ENCODE measurements around the gene COQ8B. TPM values are rescaled to one million over a fixed set of nuclear protein-coding genes. Genes with fewer than 3 reads are reported as not detected.

COQ8B gene
- total RNA-seq, 1 donor from 2014 or later, result 58.6 TPM

GRCh38 chr19:40701758-40702157 lies 14.9 kb downstream of the COQ8B start:
- no peak for TF ChIP-seq CTCF (IDR thresholded peaks at IDR 0.05; ENCODE audit: unreplicated experiment)
- peaks cover 20% of the 10 kb centered on the region for H3K36me3 Mint-ChIP-seq (ENCODE audit: insufficient read depth)
- DNase-seq (ENCODE audit: low spot score, unreplicated experiment), result no peak
- H3K27ac Mint-ChIP-seq, result no peak overlapping the region
- H3K9me3 Mint-ChIP-seq (ENCODE audit: low read depth), result no peaks in the 10 kb centered on the region
- H3K27me3 Mint-ChIP-seq, result no peaks in the 10 kb centered on the region
- H3K4me1 Mint-ChIP-seq (ENCODE audit: low read depth), result peaks cover 3% of the 10 kb centered on the region
- H3K4me3 Mint-ChIP-seq (ENCODE audit: low read depth), result no peak overlapping the region

DNA sequence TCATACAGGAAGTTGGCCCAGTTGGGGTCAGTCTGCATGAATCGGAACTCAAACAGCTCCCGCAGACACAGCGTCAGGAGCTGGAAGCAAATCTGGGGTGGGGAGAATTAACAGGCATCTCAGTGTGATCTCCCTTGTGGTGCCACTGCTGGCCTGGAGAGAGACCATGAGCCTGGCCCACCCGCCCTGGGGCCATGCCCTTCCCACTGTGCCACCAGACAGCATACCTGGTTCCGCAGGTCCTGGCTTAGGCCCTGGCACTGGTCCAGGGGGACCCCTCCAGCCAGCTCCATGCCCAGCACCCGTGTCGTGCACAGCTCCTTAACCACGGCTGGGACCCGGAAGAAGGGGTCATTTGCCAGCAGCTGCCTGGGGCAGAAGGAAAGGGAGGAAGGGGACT lies 16.6 kb downstream of the COQ8B start:
- peaks cover 22% of the 10 kb centered on the region for H3K36me3 Mint-ChIP-seq (ENCODE audit: insufficient read depth)
- no peaks in the 10 kb centered on the region for H3K9me3 Mint-ChIP-seq (ENCODE audit: low read depth)
- peaks cover 3% of the 10 kb centered on the region for H3K4me1 Mint-ChIP-seq (ENCODE audit: low read depth)
- no peak for TF ChIP-seq CTCF (IDR thresholded peaks at IDR 0.05; ENCODE audit: unreplicated experiment)
- no peak for DNase-seq (ENCODE audit: low spot score, unreplicated experiment)
- no peaks in the 10 kb centered on the region for H3K27me3 Mint-ChIP-seq
- no peak overlapping the region for H3K27ac Mint-ChIP-seq
- H3K4me3 Mint-ChIP-seq (ENCODE audit: low read depth), result no peak overlapping the region

DNA sequence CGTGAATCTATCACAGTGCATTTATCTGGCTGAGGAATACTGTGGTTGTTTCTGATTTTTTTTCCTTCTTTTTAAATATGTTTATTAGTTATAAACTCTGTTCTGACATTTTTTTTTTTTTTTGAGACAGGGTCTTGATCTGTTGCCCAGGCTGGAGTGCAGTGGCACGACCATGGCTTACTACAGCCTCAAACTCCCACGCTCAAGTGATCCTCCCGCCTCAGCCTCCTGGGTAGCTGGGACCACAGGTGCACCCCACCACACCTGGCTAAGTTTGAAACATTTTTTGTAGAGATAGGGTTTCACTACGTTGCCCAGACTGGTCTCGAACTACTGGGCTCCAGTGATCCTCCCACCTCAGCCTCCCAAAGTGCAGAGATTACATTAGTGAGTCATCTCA lies 19.7 kb downstream of the COQ8B start:
- DNase-seq (ENCODE audit: low spot score, unreplicated experiment), result no peak
- no peaks in the 10 kb centered on the region for H3K27me3 Mint-ChIP-seq
- H3K27ac Mint-ChIP-seq, result no peak overlapping the region
- H3K36me3 Mint-ChIP-seq (ENCODE audit: insufficient read depth), result peaks cover 15% of the 10 kb centered on the region
- no peak for TF ChIP-seq CTCF (IDR thresholded peaks at IDR 0.05; ENCODE audit: unreplicated experiment)
- H3K4me1 Mint-ChIP-seq (ENCODE audit: low read depth), result no peaks in the 10 kb centered on the region
- no peaks in the 10 kb centered on the region for H3K9me3 Mint-ChIP-seq (ENCODE audit: low read depth)
- no peak overlapping the region for H3K4me3 Mint-ChIP-seq (ENCODE audit: low read depth)

DNA sequence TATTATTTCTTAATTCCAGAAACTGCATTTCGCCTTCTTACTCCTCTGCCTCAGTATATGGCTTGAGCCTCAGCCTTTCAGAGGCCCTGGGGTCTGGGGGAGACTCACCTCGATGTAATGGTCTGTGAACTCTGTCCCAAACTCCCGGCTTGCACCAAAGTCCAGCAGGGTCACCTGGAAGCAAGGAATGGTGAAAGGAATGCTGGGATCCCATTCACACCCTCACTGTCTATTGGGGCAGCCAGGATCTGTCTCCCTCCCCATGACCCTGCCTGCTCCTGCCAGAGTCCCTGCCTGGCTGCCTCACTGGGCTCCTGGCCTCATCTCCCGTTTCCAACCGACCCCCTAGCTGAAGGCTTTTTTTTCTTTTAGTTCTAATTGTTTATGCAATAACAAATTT lies 20.8 kb downstream of the COQ8B start:
- H3K9me3 Mint-ChIP-seq (ENCODE audit: low read depth), result no peaks in the 10 kb centered on the region
- no peaks in the 10 kb centered on the region for H3K4me1 Mint-ChIP-seq (ENCODE audit: low read depth)
- no peaks in the 10 kb centered on the region for H3K27me3 Mint-ChIP-seq
- no peak overlapping the region for H3K27ac Mint-ChIP-seq
- H3K4me3 Mint-ChIP-seq (ENCODE audit: low read depth), result no peak overlapping the region
- peaks cover 11% of the 10 kb centered on the region for H3K36me3 Mint-ChIP-seq (ENCODE audit: insufficient read depth)
- TF ChIP-seq CTCF (IDR thresholded peaks at IDR 0.05; ENCODE audit: unreplicated experiment), result no peak
- DNase-seq (ENCODE audit: low spot score, unreplicated experiment), result no peak

GRCh38 chr19:40693896-40694295 lies 22.8 kb downstream of the COQ8B start:
- no peak overlapping the region for H3K4me3 Mint-ChIP-seq (ENCODE audit: low read depth)

More at GRCh38 chr19:40693896-40694295, 22.8 kb downstream of the COQ8B start:
- Mint-ChIP-seq H3K4me1 (ENCODE audit: low read depth) (no peaks in the 10 kb centered on the region), H3K27ac (no peak overlapping the region), H3K9me3 (ENCODE audit: low read depth) (no peaks in the 10 kb centered on the region), H3K27me3 (no peaks in the 10 kb centered on the region), H3K36me3 (ENCODE audit: insufficient read depth) (peaks cover 11% of the 10 kb centered on the region)
- no peak for TF ChIP-seq CTCF (IDR thresholded peaks at IDR 0.05; ENCODE audit: unreplicated experiment)
- DNase-seq (ENCODE audit: low spot score, unreplicated experiment), result no peak
